ENCODE results near the gene MBNL3. TPM values are rescaled to one million over a fixed set of nuclear protein-coding genes. Genes with fewer than 3 reads are reported as not detected.
"Not testable (repeated sequence)": the region's sequence is repeated elsewhere in the genome, so short reads cannot be mapped to it uniquely, and the experiment has no call there.

MBNL3 gene
- total RNA-seq, 8 experiments from 2014 or later = 0.38 to 9.0 (median 2.4) TPM

GRCh38 chrX:132326960-132327359 lies 161.9 kb downstream of the MBNL3 start:
- WGBS, 10 experiments = 100% methylated on average over 1 of the region's 2 CpGs; no CpG with 5 or more reads in 8 of the 10 experiments
- H3K4me1 ChIP-seq (replicated peaks in 1 of 2); ATAC-seq (replicated peaks in 6 of 8); in situ Hi-C loops (cut with MboI; ENCODE audit: low pct_unique_long_range_greater_than_20kb in 2 of 9, low sequenced_read_pairs in 9 of 9, unreplicated experiment in 9 of 9); H3K4me3 ChIP-seq; H3K27ac ChIP-seq: not testable (repeated sequence)
